Mesodermal cell (in vitro differentiated cells): ENCODE results near the gene DHX34.
"Not testable (repeated sequence)": the region's sequence is repeated elsewhere in the genome, so short reads cannot be mapped to it uniquely, and the experiment has no call there.

Experiments
- H3K27ac ChIP-seq: 2 replicates; pipeline ENCODE4 v1.7.0; 2013; ENCODE audit warnings: mild to moderate bottlenecking, low read depth, low read length, moderate library complexity; ENCODE audit not compliant: severe bottlenecking
- H3K36me3 ChIP-seq: 2 replicates; pipeline ENCODE4 v1.7.1; 2013; ENCODE audit warnings: mild to moderate bottlenecking, low read length, moderate library complexity; ENCODE audit not compliant: control insufficient read depth, insufficient read depth
- H3K4me1 ChIP-seq: one replicate; pipeline ENCODE4 v1.7.1; 2013; ENCODE audit warnings: mild to moderate bottlenecking, low read length; ENCODE audit not compliant: insufficient read depth, control insufficient read depth, poor library complexity, severe bottlenecking
- H3K4me3 ChIP-seq: 2 replicates; pipeline ENCODE4 v1.7.0; 2013; ENCODE audit warnings: low read length, control low read depth, mild to moderate bottlenecking; ENCODE audit not compliant: insufficient read depth, poor library complexity, severe bottlenecking; ENCODE audit errors: extremely low read depth
- H3K9me3 ChIP-seq: 2 replicates; pipeline ENCODE4 v1.7.1; 2013; ENCODE audit warnings: mild to moderate bottlenecking, low read length, moderate library complexity; ENCODE audit not compliant: control insufficient read depth
- WGBS, 2 experiments: methylation state at CpG; one replicate each; pipeline ENCODE4 v1.1.5; 2013; ENCODE audit warnings: missing lambda C conversion rate in 2 of 2; ENCODE audit not compliant: insufficient coverage in 2 of 2; 5-methylcytosine and 5-hydroxymethylcytosine counted together

The DHX34 gene

DNA sequence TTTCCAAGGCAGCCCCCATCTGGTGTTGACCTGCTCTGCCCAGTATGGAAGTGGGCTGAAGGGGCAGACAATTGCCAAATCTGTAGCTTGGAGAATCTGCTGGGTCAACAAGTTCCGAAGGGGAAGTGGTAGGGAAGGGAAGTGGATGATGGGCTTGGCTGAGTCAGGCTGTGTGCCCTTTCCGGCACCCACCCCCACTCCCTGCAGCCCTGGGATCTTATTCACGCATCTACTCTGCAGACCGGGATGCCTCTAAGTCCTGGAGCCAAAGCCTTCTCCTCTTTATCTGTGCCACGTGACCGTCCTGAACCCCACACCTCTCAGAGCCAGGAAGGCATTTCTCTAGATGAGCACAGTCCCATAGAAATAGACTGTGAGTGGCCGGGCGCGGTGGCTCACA is 24.6 kb upstream of the DHX34 start:
- peak overlapping the region; percentile 29 for H3K27ac ChIP-seq
- H3K4me3 ChIP-seq: no peak overlapping the region
- no peaks in the 10 kb centered on the region for H3K36me3 ChIP-seq
- peaks cover 3% of the 10 kb centered on the region for H3K9me3 ChIP-seq
- H3K4me1 ChIP-seq: peaks cover 5% of the 10 kb centered on the region
- WGBS, 2 experiments: 70 to 91% methylated on average over 4 to 9 of the region's 9 CpGs

DNA sequence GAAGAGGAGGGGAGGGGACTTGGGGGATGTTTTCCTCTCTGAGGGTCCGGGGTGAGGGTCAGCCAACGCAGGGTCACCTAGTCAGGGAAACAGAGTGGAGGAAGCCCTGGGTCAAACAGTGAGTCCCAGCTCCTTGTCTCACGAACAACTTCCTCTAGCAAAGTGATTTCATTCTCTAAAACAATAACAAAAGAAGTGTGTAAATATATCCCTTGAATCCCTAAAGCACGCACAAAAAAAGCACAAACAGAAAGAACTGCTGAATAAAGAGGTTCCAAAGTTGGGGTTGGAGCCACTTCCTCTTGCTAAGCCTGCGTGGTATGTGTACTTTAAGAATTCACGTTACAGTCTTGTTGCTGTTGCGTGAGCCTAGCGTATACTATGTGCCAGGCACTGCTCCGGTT is 18.6 kb upstream of the DHX34 start:
- WGBS, 2 experiments: 93 to 95% methylated on average over 6 to 7 of the region's 9 CpGs
- H3K36me3 ChIP-seq: no peaks in the 10 kb centered on the region
- H3K4me3 ChIP-seq: no peak overlapping the region
- peak overlapping the region; percentile 39 for H3K27ac ChIP-seq
- H3K4me1 ChIP-seq: peaks cover 5% of the 10 kb centered on the region
- H3K9me3 ChIP-seq: no peaks in the 10 kb centered on the region

DNA sequence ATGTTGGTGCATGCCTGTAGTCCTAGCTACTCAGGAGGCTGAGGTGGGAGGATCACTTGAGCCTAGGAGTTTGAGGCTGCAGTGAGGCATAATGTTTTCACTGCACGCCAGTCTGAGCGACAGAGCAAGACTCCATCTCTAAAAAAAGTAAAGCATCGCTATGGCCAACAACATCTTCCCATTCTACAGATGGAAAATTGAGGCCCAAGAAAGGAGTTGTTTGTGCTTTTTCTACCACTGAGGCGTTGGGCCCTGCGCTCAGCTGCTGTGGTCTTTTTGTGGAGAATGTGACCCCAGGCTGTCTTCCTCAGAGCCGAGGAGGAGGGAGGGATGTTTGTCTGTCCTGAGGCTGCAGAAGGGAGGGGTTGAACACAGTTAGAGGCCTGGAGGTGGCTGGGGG is 17.6 kb upstream of the DHX34 start:
- 85 to 87% methylated on average over 4 to 5 of the region's 6 CpGs for WGBS, 2 experiments
- H3K4me1 ChIP-seq: peaks cover 5% of the 10 kb centered on the region
- H3K36me3 ChIP-seq: no peaks in the 10 kb centered on the region
- H3K27ac ChIP-seq: no peak overlapping the region
- no peaks in the 10 kb centered on the region for H3K9me3 ChIP-seq
- no peak overlapping the region for H3K4me3 ChIP-seq

DNA sequence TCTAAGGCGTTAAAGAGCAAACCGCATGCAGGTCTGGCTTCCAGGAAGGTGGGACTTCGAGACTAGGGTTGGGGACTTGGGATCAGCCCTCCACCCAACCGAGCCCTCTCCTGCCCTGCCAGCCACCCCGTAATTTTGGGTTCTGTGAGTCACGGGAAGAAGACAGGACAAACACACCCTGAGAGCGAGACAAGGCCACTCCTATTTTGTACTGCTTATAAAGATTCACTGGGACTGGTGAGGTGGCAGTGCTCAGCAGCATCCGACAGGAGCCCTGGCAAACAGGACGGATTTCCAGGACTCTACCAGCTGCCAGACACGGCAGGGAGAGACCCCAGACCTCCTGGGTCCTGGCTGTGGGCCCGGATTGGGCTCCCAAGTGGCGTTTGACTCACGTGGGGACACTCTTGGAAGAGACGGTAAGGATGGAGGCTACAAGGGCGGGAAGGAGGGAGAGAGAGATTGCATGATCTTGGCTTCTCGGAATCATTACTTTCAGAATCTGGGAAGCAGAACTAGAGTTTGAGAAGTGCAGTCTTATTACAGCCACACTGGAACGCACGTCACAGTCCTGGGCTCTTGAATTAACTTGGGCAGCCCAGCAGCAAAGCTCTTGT is 17.1 kb upstream of the DHX34 start, which contains the start of gene C5AR2:
Gene C5AR2, plus strand, starts transcription at position 245 of the 617 bp plus-strand sequence. CDS start 8,625 bp downstream, outside the sequence.
- no peak within 1 kb of the TSS for H3K4me3 ChIP-seq
- WGBS, 2 experiments: 82 to 88% methylated on average over 16 of the region's 18 CpGs
- H3K9me3 ChIP-seq: no peaks in the 10 kb centered on the region
- peaks cover 5% of the 10 kb centered on the region for H3K4me1 ChIP-seq
- no peaks in the 10 kb centered on the region for H3K36me3 ChIP-seq
- no peak within 1 kb of the TSS for H3K27ac ChIP-seq

DNA sequence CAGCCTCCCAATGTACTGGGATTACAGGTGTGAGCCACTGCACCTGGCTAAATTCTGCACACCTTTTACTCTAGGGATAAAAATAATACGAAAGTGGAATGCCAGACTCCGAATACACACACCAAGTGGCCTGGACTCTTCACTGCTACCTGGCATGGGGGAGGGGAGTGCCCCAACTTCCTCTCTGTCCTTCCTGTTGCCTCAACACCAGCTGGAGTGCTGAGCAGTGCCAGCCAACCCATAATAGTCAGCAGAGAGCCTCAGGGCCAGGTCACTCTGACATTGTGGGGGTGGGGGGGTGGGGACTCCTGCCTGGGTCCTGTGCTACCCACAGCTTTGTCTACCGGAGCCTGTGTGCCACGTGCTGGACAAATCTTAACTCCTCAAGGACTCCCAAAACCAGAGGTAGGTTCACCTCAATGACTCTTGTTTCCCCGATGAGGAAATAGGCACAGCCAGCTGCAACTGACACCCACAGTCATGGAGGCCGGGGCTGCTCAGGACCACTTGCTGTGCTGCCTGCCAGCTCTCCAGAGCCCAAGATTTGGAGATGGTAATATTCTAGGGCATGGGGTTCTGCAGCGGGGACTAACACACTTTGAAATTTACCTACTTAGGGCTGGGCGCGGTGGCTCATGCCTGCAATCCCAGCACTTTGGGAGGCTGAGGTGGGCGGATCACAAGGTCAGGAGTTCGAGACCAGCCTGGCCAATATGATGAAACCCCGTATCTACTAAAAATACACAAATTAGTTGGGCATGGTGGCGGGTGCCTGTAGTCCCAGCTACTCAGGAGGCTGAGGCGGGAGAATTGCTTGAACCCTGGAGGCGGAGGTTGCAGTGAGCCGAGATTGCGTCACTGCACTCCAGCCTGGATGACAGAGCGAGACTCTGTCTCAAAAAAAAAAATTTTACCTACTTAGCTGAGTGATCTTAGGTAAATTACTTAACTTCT is 12.1 kb upstream of the DHX34 start:
- H3K4me3 ChIP-seq, H3K36me3 ChIP-seq, H3K4me1 ChIP-seq, H3K27ac ChIP-seq, H3K9me3 ChIP-seq: not testable (repeated sequence)
- WGBS, 2 experiments: 80 to 94% methylated on average over 8 to 9 of the region's 18 CpGs

DNA sequence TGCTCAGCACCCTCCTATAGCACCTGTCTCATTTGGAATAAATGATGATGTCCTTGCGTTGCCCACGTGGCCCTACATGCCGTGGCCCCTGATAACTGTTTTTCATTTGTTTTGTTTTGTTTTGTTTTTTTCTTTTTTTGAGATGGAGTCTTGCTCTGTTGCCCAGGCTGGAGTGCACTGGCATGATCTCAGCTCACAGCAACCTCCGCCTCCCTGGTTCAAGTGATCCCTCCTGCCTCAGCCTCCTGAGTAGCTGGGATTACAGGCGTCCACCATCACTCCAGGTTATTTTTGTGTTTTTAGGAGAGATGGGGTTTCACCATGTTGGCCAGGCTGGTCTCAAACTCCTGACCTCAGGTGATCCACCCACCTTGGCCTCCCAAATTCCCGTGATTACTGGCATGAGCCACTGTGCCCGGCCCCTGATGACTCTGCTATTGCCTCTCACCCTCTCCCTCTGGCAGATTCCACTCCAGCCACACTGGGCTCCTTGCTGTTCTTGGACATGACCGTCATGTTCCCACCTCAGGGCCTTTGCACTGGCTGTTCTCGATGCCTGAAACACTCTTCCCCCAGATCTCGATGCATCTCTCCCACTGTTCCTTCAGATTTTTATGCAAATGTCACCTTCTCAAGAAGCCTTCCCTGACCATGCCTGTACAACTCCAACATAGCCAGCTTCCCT is 9.8 kb upstream of the DHX34 start:
- Histone ChIP-seq H3K4me3 (no peak overlapping the region), H3K36me3 (no peaks in the 10 kb centered on the region), H3K9me3 (no peaks in the 10 kb centered on the region), H3K4me1 (no peaks in the 10 kb centered on the region), H3K27ac (no peak overlapping the region)
- 82 to 88% methylated on average over 6 to 9 of the region's 10 CpGs for WGBS, 2 experiments

DNA sequence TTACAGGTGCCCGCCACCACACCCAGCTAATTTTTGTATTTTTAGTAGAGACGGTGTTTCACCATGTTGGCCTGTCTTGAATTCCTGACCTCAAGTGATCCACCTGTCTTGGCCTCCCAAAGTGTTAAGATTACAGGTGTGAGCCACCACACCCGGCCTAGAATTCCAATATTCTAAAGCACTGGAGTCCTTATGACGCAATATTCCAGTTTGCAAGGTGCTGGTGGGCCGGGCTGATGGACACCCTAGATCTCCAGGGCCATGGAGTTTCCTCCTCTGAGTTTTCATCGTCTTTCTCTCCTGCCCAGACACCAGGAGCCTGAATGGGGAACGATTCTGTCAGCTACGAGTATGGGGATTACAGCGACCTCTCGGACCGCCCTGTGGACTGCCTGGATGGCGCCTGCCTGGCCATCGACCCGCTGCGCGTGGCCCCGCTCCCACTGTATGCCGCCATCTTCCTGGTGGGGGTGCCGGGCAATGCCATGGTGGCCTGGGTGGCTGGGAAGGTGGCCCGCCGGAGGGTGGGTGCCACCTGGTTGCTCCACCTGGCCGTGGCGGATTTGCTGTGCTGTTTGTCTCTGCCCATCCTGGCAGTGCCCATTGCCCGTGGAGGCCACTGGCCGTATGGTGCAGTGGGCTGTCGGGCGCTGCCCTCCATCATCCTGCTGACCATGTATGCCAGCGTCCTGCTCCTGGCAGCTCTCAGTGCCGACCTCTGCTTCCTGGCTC is 8.5 kb upstream of the DHX34 start:
- Histone ChIP-seq H3K9me3 (no peaks in the 10 kb centered on the region), H3K4me3 (no peak overlapping the region), H3K27ac (no peak overlapping the region), H3K4me1 (no peaks in the 10 kb centered on the region), H3K36me3 (no peaks in the 10 kb centered on the region)
- WGBS, 2 experiments: 93 to 96% methylated on average over 27 of the region's 29 CpGs

DNA sequence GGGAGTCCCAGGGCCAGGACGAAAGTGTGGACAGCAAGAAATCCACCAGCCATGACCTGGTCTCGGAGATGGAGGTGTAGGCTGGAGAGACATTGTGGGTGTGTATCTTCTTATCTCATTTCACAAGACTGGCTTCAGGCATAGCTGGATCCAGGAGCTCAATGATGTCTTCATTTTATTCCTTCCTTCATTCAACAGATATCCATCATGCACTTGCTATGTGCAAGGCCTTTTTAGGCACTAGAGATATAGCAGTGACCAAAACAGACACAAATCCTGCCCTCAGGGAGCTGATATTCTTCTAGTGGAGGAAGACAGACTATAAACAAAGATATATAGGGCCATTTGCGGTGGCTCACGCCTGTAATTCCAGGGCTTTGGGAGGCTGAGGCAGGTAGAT is 7.4 kb upstream of the DHX34 start:
- H3K9me3 ChIP-seq: no peaks in the 10 kb centered on the region
- H3K27ac ChIP-seq: no peak overlapping the region
- no peaks in the 10 kb centered on the region for H3K36me3 ChIP-seq
- no peaks in the 10 kb centered on the region for H3K4me1 ChIP-seq
- H3K4me3 ChIP-seq: no peak overlapping the region
- WGBS, 2 experiments: 90 to 95% methylated on average over 2 to 3 of the region's 4 CpGs

DNA sequence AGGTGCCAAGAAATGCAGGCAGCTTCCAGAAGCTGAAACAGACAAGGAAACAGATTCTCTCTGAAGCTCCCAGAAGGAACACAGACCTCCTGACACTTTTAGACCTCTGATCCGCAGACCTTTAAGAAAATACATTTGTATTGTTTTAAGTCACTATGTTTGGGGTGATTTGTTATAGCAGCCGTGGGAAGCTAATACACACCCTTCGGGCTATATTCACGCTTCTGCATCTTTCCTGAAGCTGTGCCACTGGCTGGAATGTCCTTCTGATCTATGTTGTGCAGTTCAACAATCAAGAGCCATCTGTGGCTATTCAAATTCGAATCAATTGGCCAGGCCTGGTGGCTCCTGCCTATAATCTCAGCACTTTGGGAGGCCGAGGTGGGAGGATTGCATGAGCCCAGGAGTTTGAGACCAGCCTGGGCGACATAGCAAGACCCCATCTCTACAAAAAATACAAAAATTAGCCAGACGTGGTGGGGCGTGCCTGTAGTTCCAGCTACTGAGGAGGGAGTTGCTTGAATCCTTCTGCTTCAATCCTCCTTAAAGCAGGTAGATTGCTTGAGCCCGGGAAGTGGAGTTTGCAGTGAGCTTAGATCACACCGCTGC is 5.8 kb upstream of the DHX34 start:
- no peaks in the 10 kb centered on the region for H3K9me3 ChIP-seq
- WGBS, 2 experiments: 88 to 91% methylated on average over 6 to 8 of the region's 11 CpGs
- no peaks in the 10 kb centered on the region for H3K36me3 ChIP-seq
- H3K4me1 ChIP-seq: no peaks in the 10 kb centered on the region
- H3K27ac ChIP-seq: no peak overlapping the region
- no peak overlapping the region for H3K4me3 ChIP-seq

DNA sequence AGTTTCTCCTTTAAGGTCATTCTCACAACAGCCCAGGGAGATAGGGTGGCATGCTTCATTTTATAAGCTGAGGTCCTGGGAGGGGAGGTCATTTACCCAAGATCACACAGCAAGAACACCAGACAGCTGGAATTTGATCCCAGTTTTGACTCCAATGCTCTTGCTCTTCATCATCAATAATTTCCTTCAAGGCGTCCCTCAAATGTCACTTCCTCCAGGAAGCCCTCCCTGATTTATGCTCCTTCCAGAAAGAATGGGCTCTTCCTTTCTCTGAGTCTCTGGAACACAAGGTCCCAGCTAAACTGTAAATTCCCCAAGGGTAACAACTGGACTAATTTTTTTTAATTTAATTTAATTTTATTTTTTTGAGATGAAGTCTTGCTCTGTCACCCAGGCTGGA is 4.7 kb upstream of the DHX34 start:
- WGBS, 2 experiments: 82 to 88% methylated on average over 1 of the region's 1 CpG
- H3K36me3 ChIP-seq: no peaks in the 10 kb centered on the region
- H3K4me3 ChIP-seq: no peak overlapping the region
- H3K4me1 ChIP-seq: no peaks in the 10 kb centered on the region
- H3K9me3 ChIP-seq: no peaks in the 10 kb centered on the region
- H3K27ac ChIP-seq: no peak overlapping the region
